Measurements from ENCODE around the gene SMC2.

DNA sequence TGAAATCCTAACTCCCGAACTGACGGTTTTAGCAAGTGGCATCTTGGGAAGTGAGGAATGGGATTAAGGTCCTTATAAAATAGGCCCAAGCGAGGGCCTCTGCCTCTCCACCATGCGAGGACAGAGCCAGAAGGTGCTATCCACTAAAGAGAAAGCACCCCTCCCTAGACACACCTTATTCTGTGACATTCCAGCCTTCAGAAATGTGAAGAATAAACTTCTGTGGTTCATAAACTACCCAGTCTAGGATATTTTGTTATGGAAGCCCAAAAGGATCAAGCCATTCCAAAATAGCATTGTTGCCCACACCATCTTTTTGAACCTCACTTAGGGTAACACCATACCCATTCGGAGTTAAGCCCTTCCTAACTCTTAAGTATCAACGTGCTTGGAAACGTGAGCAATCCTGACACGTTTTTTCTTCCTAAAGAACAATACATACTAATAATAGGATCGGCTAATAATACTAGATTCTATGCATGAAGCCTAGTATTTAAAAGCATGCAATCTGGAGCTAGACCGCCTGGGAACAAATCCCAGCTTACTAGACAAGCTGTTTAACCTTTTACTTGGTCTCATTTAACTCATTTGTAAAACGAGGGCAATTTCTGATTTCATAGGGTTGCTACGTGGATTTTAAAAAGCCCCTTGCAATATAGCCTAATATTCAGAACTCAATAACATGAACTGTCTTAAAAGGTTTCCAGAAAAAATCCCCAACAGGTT, 1.1 kb upstream of the SMC2 start:
- TF ChIP-seq, protein P1, sequence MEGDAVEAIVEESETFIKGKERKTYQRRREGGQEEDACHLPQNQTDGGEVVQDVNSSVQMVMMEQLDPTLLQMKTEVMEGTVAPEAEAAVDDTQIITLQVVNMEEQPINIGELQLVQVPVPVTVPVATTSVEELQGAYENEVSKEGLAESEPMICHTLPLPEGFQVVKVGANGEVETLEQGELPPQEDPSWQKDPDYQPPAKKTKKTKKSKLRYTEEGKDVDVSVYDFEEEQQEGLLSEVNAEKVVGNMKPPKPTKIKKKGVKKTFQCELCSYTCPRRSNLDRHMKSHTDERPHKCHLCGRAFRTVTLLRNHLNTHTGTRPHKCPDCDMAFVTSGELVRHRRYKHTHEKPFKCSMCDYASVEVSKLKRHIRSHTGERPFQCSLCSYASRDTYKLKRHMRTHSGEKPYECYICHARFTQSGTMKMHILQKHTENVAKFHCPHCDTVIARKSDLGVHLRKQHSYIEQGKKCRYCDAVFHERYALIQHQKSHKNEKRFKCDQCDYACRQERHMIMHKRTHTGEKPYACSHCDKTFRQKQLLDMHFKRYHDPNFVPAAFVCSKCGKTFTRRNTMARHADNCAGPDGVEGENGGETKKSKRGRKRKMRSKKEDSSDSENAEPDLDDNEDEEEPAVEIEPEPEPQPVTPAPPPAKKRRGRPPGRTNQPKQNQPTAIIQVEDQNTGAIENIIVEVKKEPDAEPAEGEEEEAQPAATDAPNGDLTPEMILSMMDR (IDR thresholded peaks at IDR 0.05): no peak
- TF ChIP-seq POLR2A (IDR thresholded peaks at IDR 0.05): no peak

Data from heart left ventricle (tissue), 13 donors.